ENCODE data around the gene TRIM67.
A peak's percentile ranks its signal among the peaks of the same experiment; 100 is the strongest.

Gene TRIM67

DNA sequence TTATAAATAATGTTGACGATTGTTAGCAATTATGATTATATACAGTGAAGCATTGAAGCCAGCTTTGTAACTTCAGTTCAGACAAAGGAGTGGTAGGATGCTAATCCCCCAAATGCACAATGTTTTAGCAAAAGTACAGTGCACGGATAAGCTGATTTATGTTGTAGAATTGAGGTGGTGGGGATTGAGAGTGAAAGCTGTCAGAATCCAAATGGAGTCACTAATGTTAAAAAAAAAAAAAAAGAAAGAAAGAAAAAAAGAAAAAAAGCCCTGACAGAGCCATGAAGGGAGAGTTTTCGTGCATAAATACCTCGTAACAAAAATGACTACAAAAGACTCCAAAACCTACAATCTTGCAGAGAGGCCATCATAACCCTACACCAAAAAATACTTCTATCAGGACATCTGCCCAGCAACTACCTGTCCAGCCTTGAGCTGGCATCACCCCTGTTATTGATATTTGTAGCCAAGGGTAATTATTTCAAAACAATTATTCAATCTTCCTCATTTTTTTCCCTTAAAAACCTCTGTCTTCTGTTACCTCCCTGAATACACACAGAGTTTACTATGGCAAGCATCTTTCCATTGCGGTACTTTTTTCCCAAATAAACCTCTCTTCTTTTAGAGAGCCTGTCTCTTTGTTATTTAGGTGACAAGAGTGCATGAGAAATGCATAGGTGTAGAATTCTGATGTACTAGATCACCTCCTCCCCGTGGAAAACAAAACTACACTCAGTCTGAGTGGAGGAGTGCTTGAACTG lies 2.5 kb upstream of the TRIM67 start:
- DNase-seq: no peak

DNA sequence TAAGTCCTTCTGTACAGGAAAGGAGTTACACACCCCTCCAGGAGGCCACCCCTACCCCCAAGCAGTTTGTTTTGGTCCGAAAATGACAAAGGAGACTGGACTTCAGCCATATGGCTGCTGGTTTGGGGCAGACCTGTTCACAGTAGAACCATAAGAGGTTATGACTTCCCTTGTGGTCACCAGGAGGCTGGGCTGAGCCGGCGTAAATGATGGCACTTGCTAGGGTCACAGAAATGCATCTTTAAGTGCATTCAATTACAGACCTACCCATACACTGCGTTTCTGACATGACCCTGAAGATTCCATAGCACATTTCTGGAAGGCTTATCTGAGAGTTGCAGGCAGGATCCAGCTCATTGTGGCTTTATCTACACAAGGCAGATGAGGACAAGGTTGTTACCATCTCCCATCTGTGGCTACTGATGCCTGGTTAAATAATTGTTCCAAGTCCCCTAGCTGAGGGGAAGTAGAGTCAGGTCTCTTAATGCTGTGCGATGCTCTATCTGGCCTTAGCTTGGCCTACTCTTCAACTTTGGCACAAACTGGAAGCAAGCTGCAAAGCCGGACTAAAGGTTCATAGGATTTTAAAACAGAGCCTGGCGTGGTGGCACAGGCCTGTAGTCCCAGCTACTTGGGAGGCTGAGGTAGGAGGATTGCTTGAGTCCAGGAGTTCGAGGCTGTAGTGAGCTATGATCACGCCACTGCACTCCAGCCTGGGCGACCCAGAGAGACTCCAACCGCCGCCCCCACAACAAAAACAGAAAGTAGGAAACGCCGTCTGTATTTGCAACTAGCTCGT lies 1.7 kb upstream of the TRIM67 start:
- no peak for DNase-seq

DNA sequence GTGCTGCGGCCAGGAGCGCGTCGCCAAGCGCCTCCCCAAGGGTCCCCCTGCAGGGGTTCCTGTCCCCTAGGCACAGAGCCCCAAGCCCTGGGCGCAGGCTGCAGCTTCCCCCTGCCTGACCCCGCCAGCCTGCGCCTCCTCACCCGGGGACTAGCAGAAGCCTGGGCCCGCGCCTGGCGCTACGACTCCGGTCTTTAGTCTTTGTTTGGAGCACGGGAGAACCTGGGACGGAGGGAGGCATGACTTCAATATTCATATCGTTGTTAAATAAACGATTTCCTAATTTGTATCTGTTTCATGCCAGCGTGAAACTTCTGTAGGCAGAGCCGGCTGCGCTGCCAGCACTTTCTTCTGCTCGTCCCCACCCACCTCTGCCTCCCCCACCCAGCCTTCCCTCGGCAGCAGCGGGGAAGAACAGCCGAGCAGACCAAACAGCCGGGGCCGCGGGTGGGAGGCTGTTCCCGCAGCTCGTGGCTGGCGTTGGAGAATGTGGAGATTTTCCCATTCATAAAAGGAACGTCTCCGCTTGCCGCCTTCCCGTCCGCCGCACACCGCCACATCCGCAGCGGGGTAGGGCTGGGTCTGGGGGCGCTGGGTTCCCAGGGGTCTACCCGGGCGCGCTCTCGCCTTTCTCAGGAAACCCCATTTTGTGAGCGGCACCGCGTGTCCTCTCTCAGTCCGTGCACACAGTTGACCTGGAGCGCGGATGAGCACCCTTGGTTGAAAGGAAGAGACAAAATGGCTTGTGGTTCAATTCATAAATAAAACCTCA lies 777 bp upstream of the TRIM67 start:
- DNase-seq: peak in 1 of 2 donors; percentile 5

DNA sequence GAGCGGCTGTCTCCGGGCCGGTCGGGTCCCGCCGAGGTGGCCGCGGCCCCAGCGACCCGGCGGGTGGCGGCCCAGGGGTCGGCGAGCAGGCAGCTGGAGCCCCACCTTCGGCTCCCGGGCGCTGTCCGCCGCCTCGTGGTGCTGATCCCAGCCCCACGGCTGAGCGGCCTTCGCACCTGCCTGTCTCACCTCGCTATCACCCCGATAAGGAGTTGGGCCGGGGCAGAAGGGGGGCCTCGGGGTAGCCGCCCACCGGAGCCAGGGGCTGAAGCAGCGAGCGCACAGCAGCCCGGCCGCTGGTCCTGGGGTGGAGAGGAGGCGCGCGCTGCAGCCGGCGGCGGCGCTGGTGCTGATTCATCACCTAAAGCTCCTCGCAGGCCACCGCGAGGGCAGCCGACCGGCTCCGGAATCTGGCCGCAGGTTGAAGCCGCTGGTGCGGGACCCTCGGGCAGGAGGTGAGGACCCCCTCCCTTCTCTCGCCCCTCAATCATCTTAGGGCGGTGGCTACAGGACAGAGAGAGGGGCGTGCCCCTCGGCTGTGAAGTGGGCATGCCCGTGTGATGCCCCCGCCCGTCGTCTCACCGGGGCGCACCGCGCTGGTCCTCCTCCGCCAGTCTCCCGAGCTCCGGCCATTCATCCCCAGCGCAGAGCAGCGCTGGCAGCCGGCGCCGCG lies 575 bp downstream of the TRIM67 start:
- DNase-seq: peak; percentile 30 to 54

DNA sequence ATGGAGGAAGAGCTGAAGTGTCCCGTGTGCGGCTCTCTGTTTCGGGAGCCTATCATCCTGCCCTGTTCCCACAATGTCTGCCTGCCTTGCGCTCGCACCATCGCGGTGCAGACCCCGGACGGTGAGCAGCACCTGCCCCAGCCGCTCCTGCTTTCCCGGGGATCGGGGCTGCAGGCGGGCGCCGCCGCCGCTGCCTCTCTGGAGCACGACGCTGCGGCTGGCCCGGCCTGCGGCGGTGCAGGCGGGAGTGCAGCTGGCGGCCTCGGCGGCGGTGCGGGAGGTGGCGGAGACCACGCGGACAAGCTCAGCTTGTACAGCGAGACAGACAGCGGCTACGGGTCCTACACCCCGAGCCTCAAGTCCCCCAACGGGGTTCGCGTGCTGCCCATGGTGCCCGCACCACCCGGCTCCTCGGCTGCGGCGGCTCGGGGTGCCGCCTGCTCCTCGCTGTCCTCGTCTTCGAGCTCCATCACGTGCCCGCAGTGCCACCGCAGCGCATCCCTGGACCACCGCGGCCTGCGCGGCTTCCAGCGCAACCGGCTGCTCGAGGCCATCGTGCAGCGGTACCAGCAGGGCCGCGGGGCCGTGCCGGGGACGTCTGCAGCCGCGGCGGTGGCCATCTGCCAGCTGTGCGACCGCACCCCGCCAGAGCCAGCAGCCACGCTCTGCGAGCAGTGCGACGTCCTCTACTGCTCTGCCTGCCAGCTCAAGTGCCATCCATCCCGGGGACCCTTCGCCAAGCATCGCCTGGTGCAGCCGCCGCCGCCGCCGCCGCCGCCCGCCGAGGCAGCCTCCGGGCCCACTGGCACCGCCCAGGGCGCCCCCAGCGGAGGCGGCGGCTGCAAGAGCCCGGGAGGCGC lies 1.3 kb downstream of the TRIM67 start:
- DNase-seq: peak in 1 of 2 donors; percentile 5

DNA sequence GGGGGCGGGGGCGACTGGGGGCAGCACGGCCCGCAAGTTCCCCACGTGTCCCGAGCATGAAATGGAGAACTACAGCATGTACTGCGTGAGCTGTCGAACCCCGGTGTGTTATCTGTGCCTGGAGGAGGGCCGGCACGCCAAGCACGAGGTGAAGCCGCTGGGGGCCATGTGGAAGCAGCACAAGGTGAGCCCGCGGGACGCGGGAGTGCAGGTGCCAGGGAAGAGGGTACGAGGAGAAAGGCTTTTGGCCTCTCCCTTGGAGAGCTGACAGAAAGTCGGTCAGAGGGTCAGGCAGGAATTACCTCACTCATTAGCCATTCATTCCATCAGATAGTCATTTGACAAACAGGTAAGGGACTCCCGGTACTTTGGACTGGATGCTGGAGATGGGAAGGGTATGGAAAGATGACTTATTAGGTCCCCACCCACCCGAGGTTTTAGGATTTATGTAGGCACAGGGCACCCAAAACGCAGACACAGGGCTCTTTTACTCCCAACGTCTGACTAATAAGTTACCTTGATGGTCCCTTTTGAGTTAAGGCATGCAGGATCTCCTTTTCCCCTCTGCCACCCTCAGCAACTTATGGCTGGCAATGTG lies 2.1 kb downstream of the TRIM67 start:
- no peak for DNase-seq

- DNase-seq: no peak
These were observed 3.5 kb downstream of the TRIM67 start for GRCh38 chr1:231165371-231165770.

DNA sequence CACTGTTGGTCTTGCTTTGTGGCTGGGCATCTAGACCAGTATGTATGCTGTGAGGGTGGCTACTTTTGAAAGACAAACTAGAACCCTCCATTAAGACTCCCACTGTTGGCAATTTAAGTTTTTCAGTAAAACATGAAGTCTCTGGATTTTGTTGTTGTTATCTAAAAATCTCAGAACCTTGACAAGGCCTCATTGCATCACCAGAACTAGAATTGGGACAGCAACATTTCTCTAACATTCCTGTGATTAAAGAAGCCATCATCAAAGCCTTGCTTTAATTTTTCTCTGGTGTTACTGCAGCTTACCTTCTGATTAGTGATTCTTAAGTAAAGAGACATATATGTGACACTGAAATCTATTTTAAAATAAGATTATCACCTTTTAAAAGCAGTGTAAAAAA lies 4.5 kb downstream of the TRIM67 start:
- DNase-seq: no peak

DNA sequence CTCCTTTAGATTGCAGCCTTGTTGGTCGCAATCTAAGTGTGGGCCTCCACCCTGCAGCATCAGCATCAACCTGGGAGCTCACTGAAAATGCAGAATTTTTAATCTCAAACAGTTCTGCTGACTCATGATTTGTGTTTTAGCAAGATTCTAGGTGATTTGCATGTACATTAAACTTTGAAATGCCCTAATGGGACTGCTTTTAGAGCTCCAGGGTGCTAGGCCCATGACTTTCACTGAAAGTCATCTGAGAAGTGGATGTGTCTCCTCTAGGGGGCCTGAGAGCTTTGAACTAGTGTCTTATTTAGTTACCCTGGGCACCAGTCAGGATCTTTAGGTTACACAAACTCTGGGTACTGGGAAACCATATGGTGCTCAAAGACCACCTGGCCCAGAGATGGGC lies 9.0 kb downstream of the TRIM67 start:
- DNase-seq: no peak

DNA sequence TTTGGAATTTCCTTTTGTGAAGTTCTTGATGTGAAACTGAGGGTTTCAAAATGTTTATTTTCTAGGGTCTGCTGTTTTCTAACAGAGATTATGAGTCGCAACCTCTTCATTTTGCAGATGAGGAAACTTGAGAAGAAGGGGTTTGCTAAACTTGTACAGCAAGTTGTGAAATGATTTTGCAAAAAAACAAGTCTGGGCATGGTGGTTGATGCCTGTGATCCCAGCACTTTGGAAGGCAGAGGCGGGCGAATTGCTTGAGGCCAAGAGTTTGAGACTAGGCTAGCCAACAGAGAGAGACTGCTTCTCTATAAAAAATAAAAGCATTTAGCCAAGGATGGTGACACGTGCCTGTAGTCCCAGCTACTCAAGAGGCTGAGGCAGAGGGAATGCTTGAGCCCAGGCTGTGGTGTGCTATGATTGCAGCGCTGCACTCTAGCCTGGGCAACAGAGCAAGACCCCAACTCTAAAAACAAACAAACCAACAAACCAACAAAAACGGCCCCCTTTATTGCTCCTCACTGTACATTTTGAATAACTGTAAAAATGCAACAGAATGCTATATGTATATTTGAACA lies 9.9 kb downstream of the TRIM67 start:
- no peak for DNase-seq

DNA sequence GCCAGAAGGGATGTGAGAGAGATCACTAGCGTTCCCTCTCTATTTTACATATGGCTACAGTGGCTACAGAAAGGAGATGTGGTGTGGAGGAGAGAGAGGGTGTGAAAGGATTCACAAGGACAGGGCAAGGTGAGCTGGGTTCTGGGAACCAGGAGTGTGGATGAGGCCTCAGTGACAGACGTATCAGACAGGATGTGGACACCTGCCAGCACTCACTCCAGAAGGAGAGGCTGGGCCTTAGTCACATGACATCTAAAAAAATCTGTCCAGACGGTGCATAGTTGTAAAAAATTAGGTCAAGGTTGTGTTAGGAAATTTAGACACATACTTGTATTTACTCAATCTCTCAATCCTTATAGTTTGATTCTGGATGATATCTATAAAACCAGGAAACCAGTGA lies 10.6 kb downstream of the TRIM67 start:
- DNase-seq: no peak

GRCh38 chr1:231176421-231176820 lies 14.6 kb downstream of the TRIM67 start:
- DNase-seq: no peak

GRCh38 chr1:231177226-231177625 lies 15.4 kb downstream of the TRIM67 start:
- DNase-seq: no peak

DNA sequence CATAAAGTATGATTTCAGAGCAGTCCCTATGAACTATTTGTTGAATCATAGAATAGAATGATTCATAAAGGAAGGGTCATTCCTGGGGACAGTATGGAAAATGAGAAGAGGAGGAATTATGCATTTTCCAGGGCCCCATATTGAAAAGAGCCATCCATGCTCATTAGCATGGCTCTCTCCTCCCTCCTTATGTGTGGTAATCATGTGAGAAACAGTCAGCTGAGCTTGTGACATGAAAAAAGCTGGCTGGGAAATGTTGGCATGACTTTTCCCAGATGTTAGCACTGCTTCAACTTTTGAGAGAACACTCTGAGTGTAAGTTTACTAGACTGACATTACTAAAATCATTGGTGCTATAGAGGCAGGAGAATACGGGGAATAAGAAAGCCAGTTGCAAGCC lies 16.1 kb downstream of the TRIM67 start:
- DNase-seq: no peak

DNA sequence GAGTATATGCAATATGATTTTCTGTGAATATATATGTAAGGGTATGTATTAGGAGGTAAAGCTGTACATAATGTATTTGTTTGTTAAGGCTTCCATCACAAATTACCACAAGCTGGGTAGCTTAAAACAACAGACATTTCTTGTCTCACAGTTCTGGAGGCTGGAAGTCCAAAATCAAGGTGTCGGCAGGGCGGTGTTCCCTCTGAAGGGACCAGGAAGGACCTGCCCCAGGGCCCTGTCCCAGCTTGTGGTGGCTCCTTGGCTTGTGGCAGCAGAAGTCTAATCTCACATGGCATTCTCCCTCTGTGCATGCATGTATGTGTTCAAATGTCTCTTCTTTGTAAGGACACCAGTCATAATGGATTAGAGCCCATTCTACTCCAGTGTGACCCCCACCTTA lies 17.1 kb downstream of the TRIM67 start:
- DNase-seq: no peak

DNA sequence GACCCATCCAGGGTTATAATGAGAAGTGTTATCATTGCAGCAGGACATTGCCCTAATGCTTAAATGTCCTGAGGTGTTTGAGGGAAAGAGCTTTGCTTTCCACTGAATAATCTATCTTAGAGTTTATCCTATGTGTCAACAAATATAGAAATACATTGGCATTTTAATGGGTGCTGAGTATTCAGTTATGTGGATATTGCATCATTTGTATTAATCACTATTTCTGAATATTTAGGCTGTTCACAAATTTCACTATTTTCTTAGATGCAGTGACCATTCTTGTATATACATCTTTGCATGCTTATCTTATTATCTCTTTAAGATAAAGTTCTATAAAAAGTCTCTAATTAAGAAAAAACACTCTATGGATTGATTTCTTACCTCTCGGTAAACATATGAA lies 18.2 kb downstream of the TRIM67 start:
- DNase-seq: no peak

- DNase-seq: no peak
These were observed 19.4 kb downstream of the TRIM67 start for GRCh38 chr1:231181271-231181670.

DNA sequence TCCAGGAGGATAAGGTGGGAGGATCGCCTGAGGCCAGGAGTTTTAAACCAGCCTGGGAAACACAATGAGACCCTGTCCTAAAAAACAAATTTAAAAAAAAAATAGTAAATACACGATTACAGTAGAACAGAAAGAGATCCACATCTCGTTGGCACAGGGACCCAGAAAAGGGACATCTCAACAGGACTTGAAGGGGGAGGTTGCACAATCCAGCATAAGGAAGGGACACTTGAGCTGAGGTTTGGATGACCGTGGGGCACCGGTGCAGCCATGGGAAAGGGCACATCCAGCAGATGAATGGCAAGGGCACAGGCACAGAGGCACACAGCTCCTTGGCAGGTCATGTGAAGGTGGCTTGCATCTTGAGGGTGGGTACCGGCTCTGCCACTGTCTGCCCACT lies 20.5 kb downstream of the TRIM67 start:
- no peak for DNase-seq

DNA sequence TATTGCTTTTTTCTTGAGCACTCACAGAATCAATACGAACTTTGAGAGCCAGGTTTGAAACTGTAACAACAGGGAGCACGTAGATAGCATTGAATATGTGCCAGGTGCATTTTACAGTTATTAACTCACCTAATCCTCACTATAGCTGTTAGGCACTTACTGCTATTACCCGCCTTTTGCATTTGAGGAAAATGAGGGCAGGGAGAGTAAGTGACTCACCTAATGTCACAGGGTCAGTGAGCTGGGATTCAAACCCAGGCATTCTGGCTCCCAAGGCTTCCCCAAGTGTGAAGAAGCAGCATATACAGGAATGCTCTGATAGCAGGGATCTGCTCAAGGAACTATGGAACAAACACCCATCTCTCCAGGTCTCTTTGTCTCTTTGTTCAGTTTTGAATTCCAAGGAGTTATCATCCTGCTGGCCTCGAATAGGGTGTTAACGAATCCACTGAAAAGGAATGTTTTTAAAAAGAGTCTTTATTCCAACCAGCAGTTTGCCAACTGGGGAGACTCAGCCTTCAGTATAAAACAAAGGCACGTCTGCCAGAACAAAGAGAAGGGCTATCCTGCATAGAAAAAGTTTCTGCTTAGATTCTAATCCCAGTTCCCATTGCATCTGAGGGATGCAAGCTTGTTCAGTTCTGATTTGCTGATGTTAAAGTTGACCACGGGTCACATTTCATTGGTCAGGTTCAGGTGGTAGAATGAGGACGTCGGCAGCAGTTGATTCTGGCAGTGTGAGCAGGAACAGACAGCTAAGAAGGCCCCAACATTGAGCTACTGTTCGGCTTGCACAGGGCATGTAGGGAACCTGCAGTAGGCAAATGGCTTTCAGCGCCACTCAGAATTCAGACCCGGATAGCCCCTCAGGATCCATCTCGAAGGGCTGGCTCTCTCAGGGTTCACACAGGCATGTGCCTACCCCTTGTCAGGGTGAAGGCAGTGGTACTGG lies 22.1 kb downstream of the TRIM67 start:
- DNase-seq: no peak

DNA sequence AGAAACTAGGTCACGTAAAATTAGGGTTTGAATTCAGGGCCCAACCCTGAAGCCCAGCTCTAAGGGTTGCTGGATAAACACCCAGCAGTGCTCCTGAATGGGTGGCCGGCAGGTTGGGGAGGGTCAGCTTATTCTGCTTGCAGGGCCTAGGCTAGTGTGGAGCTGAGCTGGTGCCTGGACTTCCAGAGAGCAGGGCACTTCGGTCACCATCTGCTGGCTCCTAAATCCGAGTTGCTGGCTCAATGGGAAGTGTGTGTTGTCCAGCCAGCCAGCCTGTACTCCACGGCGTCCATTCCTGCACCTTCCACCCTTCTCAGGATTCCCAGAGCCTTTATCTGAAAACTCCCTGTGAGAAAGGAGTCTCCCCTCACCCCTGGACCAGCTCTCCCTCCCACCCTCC lies 23.0 kb downstream of the TRIM67 start:
- no peak for DNase-seq

Data from stimulated activated CD4-positive, alpha-beta T cell treated with anti-CD3 and anti-CD28 coated beads, Interleukin-2, amount 100 ng/mL, for 24 hours (primary cell).